ENCODE results near the gene NAIF1.
"Not testable (repeated sequence)": the region's sequence is repeated elsewhere in the genome, so short reads cannot be mapped to it uniquely, and the experiment has no call there.

NAIF1 gene

GRCh38 chr9:128066713-128067644 lies at the start of gene NAIF1:
Gene NAIF1, minus strand, starts transcription at chr9:128067320. Its CDS starts 219 bp downstream, at chr9:128067101.
- DNase-seq, result peak; percentile 95

GRCh38 chr9:128116104-128117083 lies 49.3 kb upstream of the NAIF1 start:
- no peak for DNase-seq

GRCh38 chr9:128115187-128116103 lies 48.3 kb upstream of the NAIF1 start:
- DNase-seq, result no peak

- DNase-seq, result no peak
Measured at GRCh38 chr9:128114326-128115186, 47.4 kb upstream of the NAIF1 start.

- DNase-seq, result no peak
Measured at GRCh38 chr9:128113526-128114325, 46.6 kb upstream of the NAIF1 start.

- not testable (repeated sequence) for DNase-seq
Measured at GRCh38 chr9:128111726-128112125, 44.6 kb upstream of the NAIF1 start.

GRCh38 chr9:128109050-128109709 lies 42.1 kb upstream of the NAIF1 start:
- DNase-seq, result no peak

- no peak for DNase-seq
Measured at GRCh38 chr9:128108269-128109049, 41.3 kb upstream of the NAIF1 start.

GRCh38 chr9:128107468-128108268 lies 40.5 kb upstream of the NAIF1 start:
- no peak for DNase-seq

- no peak for DNase-seq
Measured at GRCh38 chr9:128106940-128107467, 39.9 kb upstream of the NAIF1 start.

- no peak for DNase-seq
Measured at GRCh38 chr9:128106181-128106939, 39.2 kb upstream of the NAIF1 start.

- DNase-seq, result no peak
Measured at GRCh38 chr9:128105538-128106175, 38.5 kb upstream of the NAIF1 start.

- DNase-seq, result no peak
Measured at GRCh38 chr9:128104171-128104618, 37.1 kb upstream of the NAIF1 start.

- DNase-seq, result peak; percentile 33
Measured at GRCh38 chr9:128103589-128103962, 36.5 kb upstream of the NAIF1 start.

- no peak for DNase-seq
Measured at GRCh38 chr9:128102861-128103588, 35.9 kb upstream of the NAIF1 start.

GRCh38 chr9:128102196-128102595 lies 35.1 kb upstream of the NAIF1 start:
- no peak for DNase-seq
